Activated CD4-positive, alpha-beta memory T cell treated with anti-CD3 and anti-CD28 coated beads, Interleukin-2, amount 10 ng/mL, durations not matched to agents 7 days and 5 days (primary cell): ENCODE results near the gene CYBC1. TPM values are rescaled to one million over a fixed set of nuclear protein-coding genes. Genes with fewer than 3 reads are reported as not detected.
"Not testable (repeated sequence)": the region's sequence is repeated elsewhere in the genome, so short reads cannot be mapped to it uniquely, and the experiment has no call there.

Source experiments
- CTCF ChIA-PET: fragments of 350-600 bp; sonication (Branson Sonifier 250); formaldehyde crosslinking; loops from one replicate; lab custom pipeline; 2021; ENCODE audit warnings: antibody characterized with exemption, inconsistent platforms; lab: Charles Lee
- POLR2A ChIA-PET: fragments of 350-600 bp; sonication (Branson Sonifier 250); formaldehyde crosslinking; loops from one replicate; lab custom pipeline; 2021; ENCODE audit warnings: antibody characterized with exemption; lab: Charles Lee
- DNase-seq: peaks from one replicate; pipeline ENCODE4 v3.0.0-alpha.2; 2020
- H3K27ac Mint-ChIP-seq: one replicate; pipeline ENCODE4 v1.8.0; 2021; ENCODE audit warnings: mild to moderate bottlenecking, mixed read lengths
- H3K27me3 Mint-ChIP-seq: one replicate; pipeline ENCODE4 v1.8.0; 2021; ENCODE audit warnings: mixed read lengths
- H3K36me3 Mint-ChIP-seq: one replicate; pipeline ENCODE4 v1.8.0; 2021; ENCODE audit warnings: low read depth, mixed read lengths
- H3K4me1 Mint-ChIP-seq: one replicate; pipeline ENCODE4 v1.8.0; 2021; ENCODE audit warnings: mixed read lengths
- H3K4me3 Mint-ChIP-seq: one replicate; pipeline ENCODE4 v1.8.0; 2021; ENCODE audit warnings: mild to moderate bottlenecking, mixed read lengths
- H3K9me3 Mint-ChIP-seq: one replicate; pipeline ENCODE4 v1.8.0; 2021; ENCODE audit warnings: mixed read lengths
- total RNA-seq, 2 experiments: library from RNA; stranded (reverse); gene quantifications; one replicate each; pipeline ENCODE4 v1.2.3, GENCODE V29; 2021

The CYBC1 gene
- total RNA-seq, 2 experiments from 2014 or later = 308 to 313 TPM

DNA sequence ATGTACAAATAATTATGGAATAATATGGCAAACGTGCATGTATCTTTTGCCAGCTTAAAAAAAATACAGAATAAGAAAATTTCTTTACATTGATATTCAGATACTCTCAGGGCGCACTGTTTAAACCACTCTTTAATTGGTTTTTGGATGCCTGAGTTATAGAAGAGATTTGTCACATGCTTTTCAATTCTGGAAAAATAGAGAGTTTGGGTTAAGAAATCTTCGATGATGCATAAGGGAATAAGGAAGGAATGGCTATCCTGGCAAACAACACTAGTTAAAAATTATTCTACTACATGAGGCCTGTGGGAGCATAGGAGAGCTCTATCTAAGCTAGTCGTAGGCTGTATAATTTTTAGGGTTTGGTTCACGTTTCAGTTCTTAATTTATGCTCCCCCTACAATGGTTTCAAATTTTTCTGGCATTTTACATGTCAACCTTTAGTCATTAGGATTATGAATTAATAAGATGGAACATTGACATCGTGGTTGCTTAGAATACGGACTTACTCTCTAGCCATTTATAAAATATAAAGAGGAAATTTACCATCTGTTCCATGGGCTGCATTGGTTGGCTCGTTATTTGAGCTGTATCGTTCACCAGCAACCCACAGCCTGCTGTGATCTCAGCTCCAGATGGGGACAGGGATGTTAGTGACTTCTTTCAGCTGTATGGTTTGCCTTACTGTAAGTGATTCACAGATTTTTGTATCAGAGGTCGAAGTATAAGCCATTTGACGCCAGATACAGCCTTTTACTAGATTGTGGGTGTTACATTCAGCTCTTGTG is 23.9 kb upstream of the CYBC1 start:
- ChIA-PET POLR2A (interaction anchor here (1.0 kb wide), 1 partner anchor 11 kb away, joined by 3 read pairs; no protein-coding TSS in a partner anchor), CTCF (interaction anchor here (1.3 kb wide), 1 partner anchor 20 kb away, joined by 7 read pairs; no protein-coding TSS in a partner anchor)
- no peak for DNase-seq
- Mint-ChIP-seq H3K9me3 (no peaks in the 10 kb centered on the region), H3K36me3 (peaks cover 51% of the 10 kb centered on the region), H3K27me3 (no peaks in the 10 kb centered on the region), H3K4me3 (no peak overlapping the region), H3K27ac (no peak overlapping the region), H3K4me1 (peaks cover 21% of the 10 kb centered on the region)

DNA sequence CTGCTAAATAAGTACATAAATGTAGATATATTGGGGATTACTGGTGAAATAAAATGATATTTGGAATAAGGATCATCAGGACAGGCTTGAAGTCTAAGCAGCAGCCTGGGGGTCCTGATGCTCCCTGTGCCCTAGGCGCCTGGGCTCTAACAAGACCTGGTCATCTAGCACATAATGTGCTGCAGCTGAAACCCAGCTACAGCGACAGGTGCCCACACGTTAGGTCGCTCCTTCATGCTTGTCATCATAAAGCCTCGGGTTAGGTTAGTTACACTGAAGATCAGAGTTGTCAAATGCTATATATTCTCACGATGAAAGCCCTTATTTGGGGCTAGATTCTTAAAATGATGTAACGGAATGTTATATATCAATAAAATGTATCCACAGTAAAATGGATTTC is 19.5 kb upstream of the CYBC1 start:
- Mint-ChIP-seq H3K4me3 (no peak overlapping the region), H3K36me3 (peaks cover 62% of the 10 kb centered on the region), H3K9me3 (no peaks in the 10 kb centered on the region), H3K27me3 (no peaks in the 10 kb centered on the region), H3K27ac (no peak overlapping the region), H3K4me1 (peaks cover 13% of the 10 kb centered on the region)
- ChIA-PET POLR2A (interaction anchor here (1.2 kb wide), 1 partner anchor 10 kb away, joined by 4 read pairs; no protein-coding TSS in a partner anchor), CTCF (no interaction called here)
- DNase-seq = no peak

DNA sequence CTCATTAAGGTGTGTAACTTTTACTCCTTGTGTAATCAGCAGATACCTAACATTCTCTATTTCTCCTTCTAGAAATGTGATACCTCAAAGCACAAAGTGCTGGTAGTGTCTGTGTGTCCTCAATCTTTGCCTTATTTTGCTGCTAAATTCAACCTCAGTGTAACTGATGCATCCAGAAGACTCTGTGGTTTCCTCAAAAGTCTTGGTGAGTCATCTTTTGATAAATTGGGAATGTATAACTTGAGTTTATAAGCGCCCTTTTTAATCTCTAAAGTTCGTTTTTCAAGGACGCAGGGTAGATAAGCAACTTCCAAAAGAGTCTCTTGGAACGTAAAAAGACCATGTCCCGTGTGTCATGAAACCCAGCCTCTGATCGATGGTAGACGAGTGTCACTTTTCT is 18.1 kb upstream of the CYBC1 start:
- no peak for DNase-seq
- Mint-ChIP-seq H3K27ac (no peak overlapping the region), H3K27me3 (no peaks in the 10 kb centered on the region), H3K4me3 (no peak overlapping the region), H3K36me3 (peaks cover 65% of the 10 kb centered on the region), H3K4me1 (peaks cover 26% of the 10 kb centered on the region), H3K9me3 (no peaks in the 10 kb centered on the region)
- CTCF ChIA-PET = no interaction called here
- POLR2A ChIA-PET = no interaction called here

DNA sequence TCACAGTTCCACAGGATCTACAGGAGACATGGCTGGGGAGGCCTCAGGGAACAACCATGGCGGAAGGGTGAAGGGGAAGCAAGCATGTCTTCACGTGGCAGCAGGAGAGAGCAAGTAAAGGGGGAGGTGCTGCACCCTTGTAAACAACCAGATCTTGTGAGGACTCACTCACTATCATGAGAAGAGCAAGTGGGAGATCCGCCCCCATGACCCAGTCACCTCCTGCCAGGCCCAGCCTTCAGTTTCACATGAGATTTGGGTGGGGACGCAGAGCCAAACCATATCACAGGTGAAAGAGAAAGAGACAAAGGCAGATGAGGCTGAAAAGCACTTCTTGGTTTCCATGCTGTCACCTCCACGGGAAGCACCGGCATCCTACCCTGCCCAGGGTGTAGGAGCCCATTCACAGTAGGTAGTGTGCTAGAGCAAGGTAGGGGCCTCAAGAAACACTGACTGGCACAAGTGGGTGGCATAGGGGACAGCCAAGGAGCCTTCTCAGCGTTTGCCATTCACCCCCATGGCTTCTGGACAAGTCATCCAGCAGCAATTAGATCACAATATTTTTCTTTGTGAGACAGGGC is 14.6 kb upstream of the CYBC1 start:
- Mint-ChIP-seq H3K4me3 (no peak overlapping the region), H3K27ac (peak overlapping the region; percentile 65), H3K4me1 (peaks cover 53% of the 10 kb centered on the region), H3K9me3 (no peaks in the 10 kb centered on the region), H3K27me3 (no peaks in the 10 kb centered on the region), H3K36me3 (peaks cover 83% of the 10 kb centered on the region)
- POLR2A ChIA-PET = interaction anchor here (1.3 to 3.4 kb wide), 2 partner anchors 16 to 19 kb away, joined by 3 to 9 read pairs; no protein-coding TSS in a partner anchor
- DNase-seq = no peak
- CTCF ChIA-PET = no interaction called here

DNA sequence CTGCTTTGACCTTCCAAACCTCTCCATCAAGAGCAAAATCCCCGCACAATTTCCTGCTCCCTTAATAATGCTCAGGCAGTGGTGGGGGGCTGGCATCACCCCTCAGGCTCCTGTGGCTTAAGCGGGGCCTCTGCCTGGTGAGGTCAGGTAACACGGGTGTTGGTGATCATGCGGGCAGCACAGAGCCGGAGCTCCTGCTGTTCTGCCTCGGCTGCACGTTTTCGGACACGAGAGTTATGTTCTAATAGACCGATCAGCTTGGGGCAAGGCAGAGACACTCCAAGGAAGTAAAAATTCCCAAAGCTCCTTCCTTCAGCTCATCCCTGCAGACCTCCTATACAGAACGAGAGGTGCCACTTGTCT is 14.0 kb upstream of the CYBC1 start:
- H3K4me1 Mint-ChIP-seq = peaks cover 55% of the 10 kb centered on the region
- no peak for DNase-seq
- no peaks in the 10 kb centered on the region for H3K9me3 Mint-ChIP-seq
- peaks cover 83% of the 10 kb centered on the region for H3K36me3 Mint-ChIP-seq
- ChIA-PET POLR2A (interaction anchor here (1.3 to 3.4 kb wide), 2 partner anchors 15 to 20 kb away, joined by 3 to 9 read pairs; no protein-coding TSS in a partner anchor), CTCF (interaction anchor here (0.7 kb wide), 1 partner anchor 15 kb away, joined by 3 read pairs; no protein-coding TSS in a partner anchor)
- H3K4me3 Mint-ChIP-seq = no peak overlapping the region
- H3K27me3 Mint-ChIP-seq = no peaks in the 10 kb centered on the region
- peak overlapping the region; percentile 65 for H3K27ac Mint-ChIP-seq

DNA sequence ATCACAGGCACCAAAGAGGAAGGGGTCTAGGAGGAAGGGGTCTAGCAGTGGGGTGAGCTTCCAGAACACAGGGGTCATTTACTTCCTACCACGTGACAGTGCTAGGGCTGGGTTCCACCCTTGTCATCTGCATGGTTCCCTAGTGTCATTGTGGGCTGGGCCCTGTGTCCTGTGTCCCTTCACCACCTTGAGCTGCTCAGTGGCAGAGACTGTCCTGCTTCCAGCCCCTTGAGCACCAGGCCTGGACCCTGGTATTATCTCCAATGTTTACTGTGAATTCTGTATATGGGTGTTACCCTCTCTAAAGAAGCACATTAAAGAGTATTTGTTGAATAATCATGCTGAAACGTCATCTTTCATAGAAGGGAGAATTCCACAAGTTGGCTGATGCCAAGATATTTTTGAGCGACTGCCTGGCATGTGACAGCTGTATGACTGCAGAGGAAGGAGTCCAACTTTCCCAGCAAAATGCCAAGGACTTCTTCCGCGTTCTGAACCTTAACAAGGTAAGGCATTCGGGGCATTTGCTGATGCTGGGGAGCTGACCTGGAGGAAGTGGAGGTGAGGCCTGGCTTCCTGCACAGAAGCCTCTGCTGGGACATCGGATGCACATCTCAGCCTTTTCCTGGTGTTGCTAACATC is 13.5 kb upstream of the CYBC1 start:
- H3K27ac Mint-ChIP-seq = no peak overlapping the region
- peaks cover 60% of the 10 kb centered on the region for H3K4me1 Mint-ChIP-seq
- no peaks in the 10 kb centered on the region for H3K27me3 Mint-ChIP-seq
- no peak for DNase-seq
- peaks cover 83% of the 10 kb centered on the region for H3K36me3 Mint-ChIP-seq
- ChIA-PET POLR2A (interaction anchor here (1.2 to 3.4 kb wide), 3 partner anchors 11 to 20 kb away, joined by 3 to 9 read pairs (median 3); no protein-coding TSS in a partner anchor), CTCF (interaction anchor here (0.7 kb wide), 1 partner anchor 15 kb away, joined by 3 read pairs; no protein-coding TSS in a partner anchor)
- H3K4me3 Mint-ChIP-seq = no peak overlapping the region
- H3K9me3 Mint-ChIP-seq = no peaks in the 10 kb centered on the region

DNA sequence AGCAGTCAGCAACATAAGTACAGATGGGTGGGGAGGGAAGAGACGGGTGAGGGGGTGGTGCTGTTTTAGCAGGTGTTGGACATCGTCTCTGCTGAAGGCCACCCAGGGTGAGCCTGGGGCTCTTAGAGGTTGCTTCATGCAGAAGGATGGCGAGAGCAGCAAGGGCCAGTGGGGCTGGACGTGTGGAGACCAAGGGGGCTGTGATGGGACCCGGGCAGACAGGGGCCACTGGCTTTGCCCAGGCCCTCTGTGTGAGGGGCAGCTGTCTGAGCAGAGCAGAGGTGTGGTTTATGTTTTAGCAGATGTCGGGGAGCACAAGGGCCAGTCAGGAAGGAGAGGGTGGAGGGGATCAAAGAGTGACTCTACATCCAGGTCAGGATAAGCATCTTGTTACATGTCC is 12.8 kb upstream of the CYBC1 start:
- ChIA-PET POLR2A (interaction anchor here (1.2 to 3.4 kb wide), 2 partner anchors 11 to 14 kb away, joined by 3 to 9 read pairs; no protein-coding TSS in a partner anchor), CTCF (no interaction called here)
- Mint-ChIP-seq H3K27me3 (no peaks in the 10 kb centered on the region), H3K4me1 (peaks cover 57% of the 10 kb centered on the region), H3K36me3 (peaks cover 78% of the 10 kb centered on the region), H3K27ac (no peak overlapping the region), H3K4me3 (no peak overlapping the region), H3K9me3 (no peaks in the 10 kb centered on the region)
- no peak for DNase-seq

DNA sequence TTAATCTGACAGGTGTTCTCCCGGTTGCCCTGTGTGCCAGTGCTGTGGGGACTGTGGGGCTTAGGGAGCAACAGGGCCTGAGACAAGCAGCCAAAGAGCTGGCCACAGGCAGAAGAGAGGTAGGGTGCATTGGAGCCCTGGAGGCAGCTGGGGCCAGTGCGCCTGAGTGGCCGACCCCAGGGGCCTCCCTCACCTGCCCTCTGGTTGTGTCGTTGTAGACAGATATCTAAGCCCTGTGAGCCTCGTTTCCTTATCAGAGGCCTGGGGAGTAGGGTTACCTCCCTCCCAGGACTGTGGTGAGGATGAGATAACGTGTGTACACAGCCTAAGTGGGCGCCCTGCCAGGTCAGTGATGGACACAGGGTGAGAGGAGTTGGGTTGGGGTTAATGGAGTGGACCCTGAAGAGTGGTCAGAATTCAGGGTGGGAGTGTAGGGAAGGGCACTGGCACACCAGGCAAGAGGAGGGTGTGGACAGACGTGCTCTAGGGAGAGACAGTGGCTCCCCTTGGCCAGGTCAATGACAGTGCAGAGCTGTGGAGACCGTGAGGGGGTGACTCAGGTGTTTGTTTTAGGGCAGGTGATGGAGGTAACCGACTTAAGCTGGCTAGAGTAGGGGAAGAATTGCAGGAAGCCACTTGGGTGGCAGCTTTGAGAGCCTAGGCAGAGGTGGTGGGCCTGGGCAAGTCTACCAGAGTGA is 11.4 kb upstream of the CYBC1 start:
- Mint-ChIP-seq H3K4me3 (no peak overlapping the region), H3K9me3 (no peaks in the 10 kb centered on the region), H3K36me3 (peaks cover 75% of the 10 kb centered on the region), H3K27ac (no peak overlapping the region), H3K27me3 (no peaks in the 10 kb centered on the region), H3K4me1 (peaks cover 66% of the 10 kb centered on the region)
- CTCF ChIA-PET = interaction anchor here (0.6 kb wide), 1 partner anchor 32 kb away, joined by 3 read pairs; no protein-coding TSS in a partner anchor
- POLR2A ChIA-PET = interaction anchor here (3.4 kb wide), 1 partner anchor 12 kb away, joined by 9 read pairs; no protein-coding TSS in a partner anchor
- DNase-seq = no peak

DNA sequence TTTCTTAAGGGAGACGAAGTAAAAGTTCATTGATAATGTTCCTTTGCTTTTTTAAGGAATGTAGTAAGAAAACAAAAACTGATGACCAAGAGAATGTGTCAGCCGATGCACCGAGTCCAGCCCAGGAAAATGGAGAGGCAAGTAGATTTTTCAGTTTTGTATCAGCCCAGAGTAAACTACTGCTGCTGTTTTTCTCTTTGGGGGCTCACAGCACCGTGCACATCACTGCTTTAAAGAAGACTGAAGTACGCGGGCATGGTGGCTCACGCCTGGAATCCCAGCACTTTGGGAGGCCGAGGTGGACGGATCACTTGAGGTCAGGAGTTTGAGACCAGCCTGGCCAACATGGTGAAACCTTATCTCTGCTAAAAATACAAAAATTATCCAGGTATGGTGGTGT is 9.4 kb upstream of the CYBC1 start:
- peaks cover 71% of the 10 kb centered on the region for H3K4me1 Mint-ChIP-seq
- peaks cover 60% of the 10 kb centered on the region for H3K36me3 Mint-ChIP-seq
- not testable (repeated sequence) for H3K27ac Mint-ChIP-seq, DNase-seq, H3K27me3 Mint-ChIP-seq, H3K9me3 Mint-ChIP-seq
- ChIA-PET POLR2A (interaction anchor here (0.9 to 5.0 kb wide), 5 partner anchors 10 to 37 kb away, joined by 3 to 68 read pairs (median 4); no protein-coding TSS in a partner anchor), CTCF (interaction anchor here (1.6 kb wide), 1 partner anchor 34 kb away, joined by 4 read pairs; no protein-coding TSS in a partner anchor)
- H3K4me3 Mint-ChIP-seq = peak overlapping the region; percentile 97

DNA sequence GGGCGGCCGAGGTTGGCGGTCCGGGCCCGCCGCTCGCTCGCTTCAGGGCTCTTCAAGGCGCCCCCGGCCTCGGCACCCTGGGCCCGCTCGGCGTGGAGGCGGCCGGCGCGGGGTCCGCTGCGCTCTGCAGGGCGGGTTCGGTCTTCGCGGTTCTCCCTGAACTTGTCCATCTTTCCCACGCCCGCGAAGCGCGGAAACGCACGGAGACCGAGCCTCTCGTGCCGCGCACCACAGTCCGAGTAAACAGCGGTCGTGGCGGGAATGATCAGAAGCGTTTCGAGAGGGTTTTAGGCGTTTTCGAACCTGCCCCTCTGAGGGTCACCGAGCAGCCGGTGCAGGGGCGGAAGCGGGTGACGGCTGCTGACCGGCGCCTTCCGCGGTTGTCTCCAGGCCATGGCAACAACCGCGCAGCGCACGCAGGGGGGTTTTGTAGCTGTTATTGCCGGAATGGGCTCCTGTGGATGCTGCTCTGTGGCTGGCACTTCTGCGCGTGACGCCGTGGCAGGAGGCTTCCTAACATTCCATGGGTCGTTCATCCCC is 8.4 kb upstream of the CYBC1 start:
- ChIA-PET CTCF (interaction anchor here (1.6 kb wide), 1 partner anchor 35 kb away, joined by 4 read pairs; no protein-coding TSS in a partner anchor), POLR2A (interaction anchor here (0.8 to 5.0 kb wide), 11 partner anchors 10 to 162 kb away, joined by 3 to 68 read pairs (median 5); partner anchors contain the start of gene FOXK2)
- Mint-ChIP-seq H3K9me3 (peaks cover 3% of the 10 kb centered on the region), H3K4me3 (peak overlapping the region; percentile 97), H3K27ac (peak overlapping the region; percentile 77), H3K4me1 (peaks cover 61% of the 10 kb centered on the region), H3K27me3 (no peaks in the 10 kb centered on the region), H3K36me3 (peaks cover 55% of the 10 kb centered on the region)
- peak; percentile 54 for DNase-seq

DNA sequence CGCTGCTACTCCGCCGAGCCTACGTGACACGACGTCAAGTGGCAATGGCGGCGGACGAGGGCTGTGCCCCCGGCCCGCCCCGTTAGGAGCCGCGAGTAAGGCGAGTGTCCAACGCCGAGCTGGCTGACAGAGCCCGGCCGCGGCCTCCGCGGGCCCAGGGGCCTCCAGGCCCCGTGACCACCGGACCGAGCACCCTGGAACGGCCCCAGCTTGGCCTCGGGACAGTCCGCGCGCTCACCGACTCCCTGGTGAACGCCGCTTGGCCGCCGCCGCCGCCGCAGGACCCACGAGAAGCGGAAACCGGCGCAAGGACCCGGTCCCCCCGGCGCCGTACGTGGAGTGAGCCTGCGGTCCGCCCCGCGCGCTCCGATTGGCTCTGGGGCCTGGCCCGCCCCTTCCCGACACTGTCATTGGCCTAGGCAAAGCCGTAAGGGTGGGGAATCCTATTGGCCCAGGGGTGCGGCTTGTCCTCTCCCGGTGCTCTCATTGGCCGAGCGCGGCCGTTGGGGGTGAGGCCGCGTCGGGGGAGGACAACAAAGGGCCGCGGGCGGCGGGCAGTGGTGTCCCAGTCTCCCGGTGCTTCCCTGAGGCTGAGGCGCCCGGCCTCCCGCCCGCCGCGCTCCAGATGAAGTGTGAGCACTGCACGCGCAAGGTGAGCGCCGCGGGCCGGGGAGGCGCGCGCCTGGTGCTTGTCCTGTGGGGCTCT is 7.8 kb upstream of the CYBC1 start, which contains the start of gene NARF:
Gene NARF, plus strand, starts transcription at position 563 of the 706 bp plus-strand sequence. Its CDS starts 63 bp downstream, at position 626.
- Mint-ChIP-seq H3K4me1 (peaks cover 56% of the 10 kb centered on the region), H3K27ac (peak within 1 kb of the TSS; percentile 96), H3K36me3 (peaks cover 55% of the 10 kb centered on the region), H3K9me3 (peaks cover 3% of the 10 kb centered on the region), H3K4me3 (peak within 1 kb of the TSS; percentile 97), H3K27me3 (no peaks in the 10 kb centered on the region)
- DNase-seq = peak; percentile 97
- ChIA-PET CTCF (interaction anchor here (1.1 to 1.6 kb wide), 2 partner anchors 36 to 39 kb away, joined by 4 to 6 read pairs; no protein-coding TSS in a partner anchor), POLR2A (interaction anchor here (0.7 to 5.0 kb wide), 28 partner anchors 9 to 775 kb away, joined by 3 to 68 read pairs (median 4); partner anchors contain the start of genes ARL16, CSNK1D, FOXK2 and HEXD)
